HG02852 (cell line): Measurements from ENCODE around the gene TSPAN4.

ENCODE experiments used
- ATAC-seq: cut with Tn5 transposase; IDR thresholded peaks from one replicate; pipeline ENCODE4 v1.9.1; 2021; ENCODE audit warnings: mild to moderate bottlenecking, moderate library complexity; ENCODE audit not compliant: unreplicated experiment

Gene TSPAN4

GRCh38 chr11:803770-804598 is 38.7 kb upstream of the TSPAN4 start:
- ATAC-seq = no peak

- ATAC-seq = no peak
Observed at GRCh38 chr11:804599-804964, 38.1 kb upstream of the TSPAN4 start.

- ATAC-seq = no peak
Observed at GRCh38 chr11:808427-809286, 34.0 kb upstream of the TSPAN4 start.

GRCh38 chr11:809287-810039 is 33.2 kb upstream of the TSPAN4 start, which contains the start of gene RPLP2:
Gene RPLP2 (plus strand): TSS chr11:809967. CDS start chr11:810235, 268 bp downstream.
- ATAC-seq = peak; percentile 65

- peak; percentile 11 for ATAC-seq
Observed at GRCh38 chr11:810040-810567, 32.5 kb upstream of the TSPAN4 start.

- no peak for ATAC-seq
Observed at GRCh38 chr11:811446-812245, 31.0 kb upstream of the TSPAN4 start.

GRCh38 chr11:812390-812789 is 30.3 kb upstream of the TSPAN4 start:
- ATAC-seq = no peak

GRCh38 chr11:813072-813455 is 29.6 kb upstream of the TSPAN4 start:
- ATAC-seq = no peak

- no peak for ATAC-seq
Observed at GRCh38 chr11:813456-814096, 29.1 kb upstream of the TSPAN4 start.

DNA sequence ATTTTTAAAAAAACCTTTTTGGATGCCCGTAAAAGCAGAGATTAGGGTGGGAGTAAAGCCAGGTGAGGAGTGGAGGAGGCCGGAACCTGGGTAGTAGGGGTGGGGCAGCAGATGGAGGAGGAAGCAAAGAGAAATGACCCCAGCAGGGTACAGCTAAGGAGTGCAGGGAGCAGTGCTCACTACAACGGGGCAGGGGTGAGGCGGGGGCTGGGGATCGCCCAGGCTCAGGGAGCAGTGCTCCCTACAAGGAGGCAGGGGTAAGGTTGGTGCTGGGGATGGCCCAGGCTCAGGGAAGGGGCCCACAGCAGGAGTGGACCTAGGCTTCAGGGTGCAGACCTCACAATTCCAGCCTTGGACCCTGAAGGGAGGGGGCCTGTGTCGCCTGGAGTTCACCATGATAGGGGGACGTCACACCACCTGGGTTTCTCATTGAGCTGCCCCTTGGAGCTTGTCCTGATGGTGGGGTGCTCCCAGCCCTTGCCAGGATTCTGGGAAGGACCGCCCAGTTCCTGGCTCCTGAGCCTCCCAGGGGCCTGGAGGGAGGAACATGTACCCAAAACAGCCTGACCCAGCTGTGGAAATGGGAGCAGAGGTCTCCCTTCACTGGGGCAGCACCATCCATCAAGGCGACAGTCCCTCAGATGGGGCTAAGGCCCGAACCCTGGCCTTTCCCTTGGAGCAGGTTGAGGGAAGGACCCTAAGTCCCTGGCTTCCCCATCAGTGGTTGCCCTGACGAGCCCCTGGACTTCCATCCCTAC is 26.8 kb upstream of the TSPAN4 start:
- no peak for ATAC-seq

- no peak for ATAC-seq
Observed at GRCh38 chr11:816433-816779, 26.2 kb upstream of the TSPAN4 start.

DNA sequence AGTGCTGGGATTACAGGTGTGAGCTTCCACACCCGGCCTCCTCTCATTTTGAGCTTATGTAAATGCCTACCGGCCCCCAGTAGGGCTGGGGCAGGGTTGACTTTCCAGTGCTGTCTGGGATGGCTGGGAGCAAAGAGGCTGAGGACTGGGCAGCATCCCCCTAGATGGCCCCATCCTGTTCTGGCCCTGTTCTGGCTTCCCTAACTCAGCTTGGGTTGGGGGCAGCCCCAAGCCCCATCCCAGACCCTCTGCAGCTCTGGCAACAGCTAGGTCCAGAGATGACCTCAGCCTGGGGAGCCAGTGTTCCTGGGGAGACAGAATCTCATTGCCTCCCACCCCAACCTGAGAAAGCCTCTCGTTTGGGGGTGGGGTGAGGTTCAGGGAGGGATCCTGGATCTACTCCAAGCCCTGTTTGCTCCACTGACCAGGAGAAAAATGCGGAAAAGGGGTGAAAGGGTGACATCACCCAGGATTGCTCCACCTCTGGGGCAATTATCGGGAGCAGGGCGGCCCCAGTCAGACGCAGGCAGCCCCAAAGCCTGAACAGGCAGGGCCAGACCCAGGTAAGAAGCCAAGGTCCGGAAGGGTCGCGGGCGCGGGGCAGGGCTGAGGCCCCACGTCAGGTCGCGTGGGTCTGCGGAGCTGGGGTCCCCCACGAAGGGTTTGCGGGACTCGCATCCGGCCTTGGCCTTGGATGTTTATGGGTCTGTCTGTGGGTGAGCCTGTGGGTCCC is 24.1 kb upstream of the TSPAN4 start, which contains the start of gene PNPLA2:
PNPLA2 (plus strand) TSS at position 519 of the 733 bp plus-strand sequence. CDS start 805 bp downstream, outside the sequence.
- no peak for ATAC-seq

DNA sequence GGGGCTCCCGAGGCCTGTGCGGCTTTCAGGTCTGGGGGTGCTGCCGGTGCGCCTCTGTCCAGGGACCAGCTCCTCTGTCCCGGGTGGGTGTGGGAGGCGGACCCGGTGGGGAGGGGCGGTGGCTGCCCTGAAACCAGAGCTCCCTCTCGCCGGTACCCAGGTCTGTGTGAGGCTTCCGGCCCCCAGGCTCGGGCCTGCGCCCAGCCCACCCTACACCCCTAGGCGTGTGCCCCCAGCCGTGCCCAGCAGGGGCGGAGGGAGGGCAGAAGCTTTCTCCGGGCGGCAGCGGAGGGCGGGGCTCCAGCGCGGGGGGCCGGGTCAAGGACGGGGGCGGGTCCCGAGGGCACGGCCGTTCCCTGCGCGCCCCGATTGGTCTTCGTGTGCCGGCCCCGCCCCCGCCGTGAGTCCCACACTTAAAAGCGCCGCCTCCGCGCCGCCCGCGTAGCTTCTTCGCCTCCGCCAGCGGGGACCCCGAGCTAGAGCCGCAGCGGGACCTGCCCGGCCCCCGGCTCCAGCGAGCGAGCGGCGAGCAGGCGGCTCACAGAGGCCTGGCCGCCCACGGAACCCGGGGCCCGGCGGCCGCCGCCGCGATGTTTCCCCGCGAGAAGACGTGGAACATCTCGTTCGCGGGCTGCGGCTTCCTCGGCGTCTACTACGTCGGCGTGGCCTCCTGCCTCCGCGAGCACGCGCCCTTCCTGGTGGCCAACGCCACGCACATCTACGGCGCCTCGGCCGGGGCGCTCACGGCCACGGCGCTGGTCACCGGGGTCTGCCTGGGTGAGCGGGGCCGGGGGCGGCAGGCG is 23.3 kb upstream of the TSPAN4 start:
- peak; percentile 72 for ATAC-seq

DNA sequence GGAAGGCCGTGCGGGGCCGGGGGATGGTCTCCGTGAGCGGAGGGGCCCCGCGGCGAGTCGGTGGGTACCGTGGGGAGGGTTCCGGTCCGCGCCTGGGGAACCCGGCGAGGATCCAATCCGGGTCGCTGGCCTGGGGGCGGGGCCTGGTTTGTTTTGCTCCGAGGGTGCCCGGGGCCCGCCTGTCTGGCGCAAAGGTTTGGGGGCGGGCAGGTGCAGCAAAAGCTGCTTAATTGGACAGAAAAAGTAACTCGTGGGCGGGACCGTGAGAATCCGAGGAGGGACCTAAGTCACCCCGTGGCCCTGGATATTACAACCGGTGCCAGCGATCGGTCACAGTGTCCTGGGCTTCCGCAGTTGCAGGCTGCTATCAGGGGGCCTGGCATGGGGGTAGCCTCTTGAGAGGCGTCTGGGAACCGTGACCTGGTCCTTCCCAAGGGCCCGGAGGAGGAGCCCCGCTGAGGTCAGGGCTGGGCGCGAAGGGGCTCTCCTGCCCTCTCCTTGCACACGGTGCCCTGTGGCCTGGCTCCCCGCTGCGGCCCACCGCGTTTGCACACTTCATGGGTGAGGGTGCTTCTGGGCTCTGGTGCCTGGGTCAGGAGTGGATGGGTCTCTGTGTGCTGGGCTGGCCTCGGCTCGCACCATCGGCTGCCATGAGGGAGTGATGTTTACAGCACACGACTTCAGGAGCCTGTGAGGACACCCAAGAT is 22.6 kb upstream of the TSPAN4 start:
- peak; percentile 60 for ATAC-seq

DNA sequence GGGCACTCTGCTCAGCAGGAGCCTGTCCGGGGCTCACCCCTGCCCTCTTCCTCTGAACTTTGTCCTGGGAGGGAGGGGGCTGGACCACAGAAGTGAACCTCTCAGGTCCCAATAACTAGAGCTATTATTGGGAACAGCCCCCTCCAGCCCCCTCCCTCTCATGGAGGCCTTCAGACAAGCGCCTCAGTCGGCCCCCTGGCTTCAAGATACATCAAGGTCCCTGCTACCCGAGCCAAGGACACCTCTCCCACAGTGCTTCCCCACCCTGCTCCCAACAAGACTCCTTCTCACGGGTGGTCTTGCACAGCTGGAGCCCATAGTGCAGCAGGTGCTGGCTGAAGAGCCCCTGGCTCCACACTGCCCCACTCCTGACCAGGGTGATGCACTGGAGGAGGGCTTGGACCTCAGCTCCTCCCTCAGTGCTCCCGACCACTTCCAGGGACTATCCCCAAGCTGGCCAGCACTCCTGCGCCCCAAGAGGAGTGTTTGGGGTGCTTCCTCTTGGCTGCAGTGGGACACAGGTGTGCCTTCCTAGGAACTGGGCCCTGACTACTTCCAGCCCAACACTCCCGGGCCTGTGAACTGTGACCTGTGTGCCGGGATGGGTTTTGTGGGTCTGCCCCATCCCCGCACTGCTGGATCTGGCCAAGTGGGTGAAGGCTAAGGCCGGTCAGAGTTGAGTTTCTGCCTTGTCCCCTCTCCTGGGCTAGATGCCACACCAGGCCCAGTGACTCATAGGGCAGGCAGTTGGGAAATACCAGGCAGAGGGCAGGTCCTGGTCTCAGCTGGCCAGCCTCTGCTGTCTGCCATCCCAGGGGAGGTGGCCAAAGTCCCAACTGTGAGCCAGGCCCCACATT is 21.8 kb upstream of the TSPAN4 start:
- no peak for ATAC-seq
